Measurements from ENCODE around the gene FLT3LG.

Gene FLT3LG

DNA sequence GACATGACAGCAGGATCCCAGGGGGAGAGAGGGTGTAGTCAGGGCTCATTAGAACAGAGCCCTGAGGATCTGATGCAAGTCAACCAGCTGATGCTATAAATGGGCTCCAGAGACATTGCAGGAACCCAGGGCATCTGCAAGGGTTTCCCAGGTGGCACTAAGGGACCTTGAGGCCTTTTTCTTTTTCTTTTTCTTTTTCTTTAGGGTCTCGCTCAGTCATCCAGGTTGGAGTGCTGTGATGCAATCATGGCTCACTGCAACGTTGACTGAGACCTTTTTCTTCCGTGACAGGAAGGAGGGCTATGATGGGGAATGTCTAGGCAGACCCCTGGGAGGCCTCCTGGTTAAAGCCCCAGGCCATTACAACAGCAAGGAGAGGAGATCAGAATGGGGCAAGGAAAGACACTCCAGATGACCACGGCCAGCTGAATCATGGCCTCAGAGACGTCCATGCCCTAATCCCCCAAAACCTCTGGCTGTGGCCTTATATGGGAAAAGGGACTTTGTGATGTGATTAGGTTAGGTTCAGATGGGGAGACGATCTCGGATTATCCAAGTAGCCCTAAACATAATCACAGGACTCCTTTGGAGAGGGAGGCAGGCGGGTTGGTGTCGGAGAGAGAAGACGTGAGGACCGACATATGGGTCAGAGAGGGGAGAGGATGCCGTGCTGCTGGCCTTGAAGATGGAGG, 33.9 kb downstream of the FLT3LG start:
- no peak for DNase-seq

DNA sequence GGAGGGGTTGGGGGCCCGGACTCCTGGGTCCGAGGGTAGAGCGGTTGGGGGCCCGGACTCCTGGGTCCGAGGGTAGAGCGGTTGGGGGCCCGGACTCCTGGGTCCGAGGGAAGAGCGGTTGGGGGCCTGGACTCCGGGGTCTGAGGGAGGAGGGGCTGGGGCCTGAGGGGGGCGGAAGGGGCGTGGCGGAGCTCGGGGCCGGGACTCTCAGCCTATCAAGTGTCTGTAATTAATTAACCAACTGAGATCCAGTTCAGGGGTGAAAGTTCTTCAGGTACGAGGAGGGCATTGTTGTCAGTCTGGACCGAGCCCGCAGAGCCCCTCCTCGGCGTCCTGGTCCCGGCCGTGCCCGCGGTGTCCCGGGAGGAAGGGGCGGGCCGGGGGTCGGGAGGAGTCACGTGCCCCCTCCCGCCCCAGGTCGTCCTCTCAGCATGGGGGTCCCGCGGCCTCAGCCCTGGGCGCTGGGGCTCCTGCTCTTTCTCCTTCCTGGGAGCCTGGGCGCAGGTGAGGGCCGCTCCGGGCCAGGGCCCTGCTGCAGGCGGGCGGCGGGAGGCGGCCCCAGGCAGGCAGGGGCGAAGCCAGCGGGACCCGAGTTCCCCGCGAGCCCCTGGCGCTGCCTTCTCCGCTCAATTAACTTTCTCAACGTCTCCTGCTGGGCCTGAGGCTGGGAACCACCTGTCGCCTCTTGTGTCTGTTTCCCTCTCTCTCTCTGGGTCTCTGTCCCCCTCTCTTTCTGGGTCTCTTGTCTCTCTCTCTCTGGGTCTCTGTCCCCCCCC, 39.1 kb downstream of the FLT3LG start:
- peak in 7 of 56 donors; percentile 5 to 39 (median 21) for DNase-seq

- DNase-seq: no peak
Measured at GRCh38 chr19:49513746-49514118, 39.7 kb downstream of the FLT3LG start.

DNA sequence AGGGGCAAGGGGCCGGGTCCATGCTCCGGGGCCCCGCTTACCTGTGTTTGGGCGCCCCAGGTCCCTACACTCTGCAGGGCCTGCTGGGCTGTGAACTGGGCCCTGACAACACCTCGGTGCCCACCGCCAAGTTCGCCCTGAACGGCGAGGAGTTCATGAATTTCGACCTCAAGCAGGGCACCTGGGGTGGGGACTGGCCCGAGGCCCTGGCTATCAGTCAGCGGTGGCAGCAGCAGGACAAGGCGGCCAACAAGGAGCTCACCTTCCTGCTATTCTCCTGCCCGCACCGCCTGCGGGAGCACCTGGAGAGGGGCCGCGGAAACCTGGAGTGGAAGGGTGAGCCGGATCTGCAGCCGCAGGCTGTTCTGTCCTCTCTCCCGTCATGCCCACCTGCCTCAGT, 40.1 kb downstream of the FLT3LG start:
- DNase-seq: no peak

DNA sequence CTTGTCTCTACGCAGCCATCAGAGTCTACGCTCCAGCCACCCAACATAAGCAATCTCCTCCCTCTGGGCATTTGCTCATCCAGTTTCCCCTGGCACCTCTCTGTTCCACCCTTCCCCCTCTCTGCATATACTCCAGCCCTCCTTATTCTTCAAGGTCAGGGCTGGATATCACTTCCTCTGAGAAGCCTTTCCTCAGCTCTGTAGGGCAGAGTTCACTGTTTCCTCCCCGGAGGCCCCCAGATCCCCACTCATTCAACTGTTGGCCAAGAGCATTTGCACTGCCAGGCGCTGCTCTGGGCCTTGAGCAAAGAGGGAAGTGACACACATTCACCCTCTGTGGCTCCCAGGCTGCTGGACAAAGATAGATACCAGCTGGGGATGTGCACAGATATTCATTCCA, 41.8 kb downstream of the FLT3LG start:
- DNase-seq: peak in 17 of 56 donors; percentile 5 to 55 (median 12)

GRCh38 chr19:49518033-49518432, 44.0 kb downstream of the FLT3LG start:
- no peak for DNase-seq

DNA sequence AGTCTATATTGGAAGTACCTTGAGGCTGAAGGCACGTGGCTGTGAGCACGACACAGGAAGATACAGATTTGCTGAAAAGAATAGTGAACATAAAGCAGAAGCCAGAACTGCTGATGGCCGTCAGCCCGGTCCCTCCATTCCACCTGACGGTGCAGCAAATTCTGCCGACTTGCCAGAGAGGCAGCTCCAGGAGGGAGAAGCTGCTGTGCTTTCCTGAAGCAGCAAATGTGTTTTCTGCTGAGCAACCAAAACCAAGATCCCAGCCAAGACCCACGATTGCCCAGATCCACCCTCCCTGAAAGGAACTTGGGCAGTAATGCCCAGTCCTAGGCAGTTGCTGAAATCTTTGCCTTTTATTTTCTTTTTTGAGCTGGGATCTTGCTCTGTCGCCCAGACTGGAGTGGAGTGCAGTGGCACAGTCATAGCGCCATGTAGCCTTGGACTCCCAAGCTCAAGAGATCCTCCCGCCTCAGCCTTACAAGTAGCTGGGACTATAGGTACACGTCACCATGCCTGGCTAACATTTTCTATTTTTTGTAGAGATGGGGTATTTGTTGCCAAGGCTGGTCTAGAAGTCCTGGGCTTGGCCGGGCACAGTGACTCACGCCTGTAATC, 46.8 kb downstream of the FLT3LG start:
- peak in 16 of 56 donors; percentile 2 to 40 (median 22) for DNase-seq

DNA sequence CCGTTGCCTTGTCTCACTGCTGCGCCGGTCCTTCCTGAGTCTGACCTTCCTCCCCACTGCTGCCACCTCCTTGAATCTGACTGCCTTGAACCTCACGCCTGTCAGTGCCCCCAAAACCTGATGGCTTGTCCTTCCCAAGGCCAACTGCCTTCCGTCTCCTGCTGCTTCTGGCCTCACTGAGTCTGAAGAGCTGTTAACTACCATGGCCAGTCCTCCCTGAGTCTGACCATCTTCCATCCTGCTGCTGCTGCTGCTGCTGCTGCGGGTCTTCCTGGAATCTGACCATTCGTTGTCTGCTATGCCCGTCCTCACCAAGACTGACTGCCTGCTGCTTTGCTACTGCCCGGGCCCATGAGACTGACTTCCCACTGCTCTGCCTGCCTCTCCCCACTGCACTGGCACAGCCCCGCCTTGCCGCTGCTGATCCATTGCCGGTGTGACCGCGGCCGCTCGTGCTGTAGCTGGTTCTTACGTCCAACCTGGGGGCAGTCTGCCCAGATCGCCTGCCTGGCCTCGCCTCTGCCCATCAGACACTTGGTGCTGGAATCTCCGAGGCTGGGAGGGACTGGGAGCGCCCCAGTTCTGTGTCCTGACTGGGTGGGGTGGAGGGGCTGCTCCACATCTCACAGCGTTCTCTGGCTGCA, 50.9 kb downstream of the FLT3LG start:
- no peak for DNase-seq

- no peak for DNase-seq
Measured at GRCh38 chr19:49528211-49528771, 54.3 kb downstream of the FLT3LG start.

DNA sequence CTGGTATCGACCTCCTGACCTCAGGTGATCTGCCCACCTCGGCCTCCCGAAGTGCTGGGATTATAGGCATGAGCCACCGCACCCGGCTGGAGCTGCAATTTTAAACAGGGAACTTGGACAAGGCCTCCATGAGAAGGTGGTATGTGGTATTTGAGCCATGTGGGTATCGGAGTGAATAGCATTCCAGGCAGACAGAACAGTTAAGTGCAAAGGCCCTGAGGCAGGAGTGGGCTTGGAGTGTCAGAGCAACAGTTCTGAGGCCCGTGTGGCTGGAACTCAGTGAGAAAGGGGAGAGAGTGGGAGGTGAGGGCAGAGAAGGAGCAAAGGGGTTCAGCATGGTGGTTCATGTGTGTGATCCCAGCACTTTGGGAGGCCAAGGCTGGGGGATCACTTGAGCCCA, 56.7 kb downstream of the FLT3LG start:
- no peak for DNase-seq

DNA sequence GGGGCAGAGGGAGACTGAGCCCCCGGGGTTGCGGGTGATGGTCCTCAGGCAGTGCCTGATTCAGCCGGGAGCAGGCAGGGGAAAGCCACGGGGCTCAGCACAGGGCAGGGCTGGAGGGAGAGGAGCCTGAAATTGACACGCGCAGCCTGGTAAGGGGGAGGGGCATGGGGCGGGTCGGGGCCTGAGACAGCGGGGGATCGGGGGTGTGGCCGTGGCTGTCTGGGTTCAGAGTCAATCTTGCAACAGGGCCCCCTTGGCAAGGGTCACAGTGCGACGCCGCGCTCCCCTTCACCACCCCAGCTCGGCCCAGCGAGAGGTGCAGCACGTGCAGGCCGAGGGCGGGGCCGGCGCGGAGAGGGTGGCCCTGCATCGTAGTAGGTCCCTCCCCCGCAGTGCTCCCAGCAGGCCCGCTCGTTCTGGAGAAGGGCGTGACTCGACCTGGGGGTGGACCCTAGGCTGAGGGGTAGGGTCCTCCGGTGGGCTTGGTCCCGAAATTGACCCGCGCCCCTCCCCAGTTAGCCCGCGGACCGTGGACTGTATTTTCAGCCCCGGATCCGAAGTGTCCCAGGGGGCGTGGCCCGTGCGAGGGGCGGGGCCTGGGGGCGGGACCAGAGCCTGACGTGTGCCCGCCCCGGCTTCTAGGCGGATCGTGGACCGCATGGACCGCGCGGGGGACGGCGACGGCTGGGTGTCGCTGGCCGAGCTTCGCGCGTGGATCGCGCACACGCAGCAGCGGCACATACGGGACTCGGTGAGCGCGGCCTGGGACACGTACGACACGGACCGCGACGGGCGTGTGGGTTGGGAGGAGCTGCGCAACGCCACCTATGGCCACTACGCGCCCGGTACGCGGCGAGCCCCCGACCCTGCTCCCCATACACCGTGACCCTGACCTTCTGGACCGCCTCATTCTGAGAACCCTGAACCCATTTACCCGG, 59.8 kb downstream of the FLT3LG start:
- peak in 42 of 56 donors; percentile 19 to 91 (median 58) for DNase-seq

- no peak for DNase-seq
Measured at GRCh38 chr19:49534632-49535385, 60.8 kb downstream of the FLT3LG start.

Measured in nucleus accumbens (tissue), 56 donors.